Stimulated activated CD8-positive, alpha-beta memory T cell treated with anti-CD3 and anti-CD28 coated beads, Interleukin-4, amount 100 ng/mL, for 4 hours (primary cell): Measurements from ENCODE around the gene ASXL1.
"Not testable (repeated sequence)": the region's sequence is repeated elsewhere in the genome, so short reads cannot be mapped to it uniquely, and the experiment has no call there.

Source experiments
- DNase-seq, 2 donors: peaks; one replicate each; pipeline ENCODE4 v3.0.0-alpha.2; 2020; ENCODE audit warnings: low read depth in 2 of 2, low spot score in 1 of 2

The ASXL1 gene

DNA sequence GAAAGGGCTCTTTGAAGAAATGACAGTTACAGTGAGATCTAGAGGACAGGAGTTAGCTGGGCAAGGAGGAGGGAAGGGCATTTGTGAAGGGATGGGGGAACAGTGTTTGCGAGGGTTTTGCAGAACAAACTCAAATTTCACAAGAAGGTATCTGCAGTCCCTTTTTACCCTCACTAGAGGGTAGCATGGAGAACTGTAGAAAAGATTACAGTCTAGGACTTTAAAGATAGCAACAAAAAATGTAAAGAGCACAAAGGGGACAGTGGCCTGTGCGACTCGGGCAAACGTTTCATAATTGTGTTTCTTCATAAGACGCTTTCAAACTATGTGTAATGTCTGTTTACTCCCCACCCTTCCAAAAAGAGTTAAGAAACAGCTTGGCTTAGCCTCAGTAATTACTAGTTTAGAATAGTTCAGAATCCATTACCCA is 21.2 kb upstream of the ASXL1 start:
- DNase-seq: no peak

- no peak for DNase-seq
These were observed 20.0 kb upstream of the ASXL1 start for GRCh38 chr20:32337937-32338661.

DNA sequence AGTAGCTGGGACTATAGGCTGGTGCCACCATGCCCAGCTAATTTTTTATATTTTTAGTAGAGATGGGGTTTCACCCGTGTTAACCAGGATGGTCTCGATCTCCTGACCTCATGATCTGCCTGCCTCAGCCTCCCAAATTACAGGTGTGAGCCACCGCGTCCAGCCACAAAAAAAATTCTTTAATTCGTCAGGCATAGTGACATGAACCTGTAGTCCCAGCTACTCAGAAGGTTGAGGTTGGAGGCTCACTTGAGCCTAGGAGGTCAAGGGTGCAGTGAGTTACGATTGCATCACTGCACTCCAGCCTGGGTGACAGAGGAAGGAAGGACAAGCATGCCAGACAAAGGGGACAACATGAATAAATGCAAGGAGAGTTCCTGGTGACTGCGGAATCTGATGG is 19.5 kb upstream of the ASXL1 start:
- DNase-seq: no peak

GRCh38 chr20:32339116-32339515 is 19.0 kb upstream of the ASXL1 start:
- DNase-seq: no peak

DNA sequence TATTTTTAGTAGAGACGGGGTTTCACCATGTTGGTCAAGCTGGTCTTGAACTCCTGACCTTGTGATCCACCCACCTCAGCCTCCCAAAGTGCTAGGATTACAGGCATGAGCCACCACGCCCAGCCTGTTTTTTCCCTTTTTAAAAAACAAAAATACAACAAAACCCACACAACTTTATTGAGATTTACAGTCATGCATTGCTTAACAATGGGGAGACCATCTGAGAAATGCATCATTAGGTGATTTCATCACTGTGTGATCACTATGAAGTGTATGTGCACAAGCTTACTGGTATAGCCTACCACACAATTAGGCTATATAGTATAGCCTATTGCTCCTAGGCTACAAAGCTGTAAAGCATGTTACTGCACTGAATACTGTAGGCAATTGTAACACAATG is 17.1 kb upstream of the ASXL1 start:
- not testable (repeated sequence) for DNase-seq

- no peak for DNase-seq
These were observed 14.7 kb upstream of the ASXL1 start for GRCh38 chr20:32343439-32343838.

GRCh38 chr20:32344835-32345506 is 13.2 kb upstream of the ASXL1 start:
- no peak for DNase-seq

DNA sequence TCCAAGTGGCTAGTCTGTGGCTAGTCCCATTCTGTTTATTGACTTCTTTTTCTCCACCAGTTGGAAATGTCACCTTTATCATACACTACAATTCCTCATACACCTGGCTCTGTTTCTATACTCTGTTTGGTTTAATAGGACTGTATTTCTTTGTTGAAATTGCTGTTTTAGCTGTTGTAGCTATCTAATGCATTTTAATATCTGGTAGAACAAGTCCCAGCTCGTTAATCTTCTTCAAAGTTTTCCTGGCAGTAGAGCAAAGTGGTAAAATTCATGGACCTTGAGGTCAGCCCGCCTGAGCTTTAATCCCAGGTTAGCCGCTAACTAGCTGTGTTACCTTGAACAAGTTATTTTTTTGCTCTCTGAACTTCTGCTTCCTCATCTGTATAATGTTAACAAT is 9.9 kb upstream of the ASXL1 start:
- no peak for DNase-seq

- DNase-seq: no peak
These were observed 7.7 kb upstream of the ASXL1 start for GRCh38 chr20:32350421-32350820.

- no peak for DNase-seq
These were observed 5.9 kb upstream of the ASXL1 start for GRCh38 chr20:32352121-32352720.

DNA sequence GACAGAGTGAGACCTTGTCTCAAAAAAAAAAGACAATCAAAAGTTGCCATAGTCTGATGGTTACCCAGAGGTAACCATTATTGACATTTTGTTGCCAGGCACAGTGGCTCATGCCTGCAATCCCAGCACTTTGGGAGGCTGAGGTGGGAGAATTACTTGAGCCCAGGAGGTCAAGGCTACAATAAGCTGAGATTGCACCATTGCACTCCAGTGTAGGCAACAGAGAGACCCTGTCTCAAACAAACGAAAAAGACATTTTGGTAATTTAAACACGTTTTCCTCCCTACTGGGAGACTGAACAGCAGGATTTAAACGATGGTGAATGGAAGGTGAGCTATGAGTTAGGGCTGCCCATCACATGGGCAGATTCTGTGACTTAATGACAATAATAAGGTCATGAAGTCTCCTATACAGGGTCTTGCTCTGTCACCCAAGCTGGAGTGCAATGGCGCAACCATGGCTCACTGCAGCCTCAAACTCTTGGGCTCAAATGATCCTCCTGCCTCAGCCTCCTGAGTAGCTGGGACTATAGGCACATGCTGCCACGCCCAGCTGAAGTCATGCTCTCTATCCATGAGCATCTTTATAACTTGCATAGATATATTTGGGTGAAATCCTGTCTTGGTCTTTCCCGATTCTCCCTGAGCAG is 4.2 kb upstream of the ASXL1 start:
- no peak for DNase-seq

DNA sequence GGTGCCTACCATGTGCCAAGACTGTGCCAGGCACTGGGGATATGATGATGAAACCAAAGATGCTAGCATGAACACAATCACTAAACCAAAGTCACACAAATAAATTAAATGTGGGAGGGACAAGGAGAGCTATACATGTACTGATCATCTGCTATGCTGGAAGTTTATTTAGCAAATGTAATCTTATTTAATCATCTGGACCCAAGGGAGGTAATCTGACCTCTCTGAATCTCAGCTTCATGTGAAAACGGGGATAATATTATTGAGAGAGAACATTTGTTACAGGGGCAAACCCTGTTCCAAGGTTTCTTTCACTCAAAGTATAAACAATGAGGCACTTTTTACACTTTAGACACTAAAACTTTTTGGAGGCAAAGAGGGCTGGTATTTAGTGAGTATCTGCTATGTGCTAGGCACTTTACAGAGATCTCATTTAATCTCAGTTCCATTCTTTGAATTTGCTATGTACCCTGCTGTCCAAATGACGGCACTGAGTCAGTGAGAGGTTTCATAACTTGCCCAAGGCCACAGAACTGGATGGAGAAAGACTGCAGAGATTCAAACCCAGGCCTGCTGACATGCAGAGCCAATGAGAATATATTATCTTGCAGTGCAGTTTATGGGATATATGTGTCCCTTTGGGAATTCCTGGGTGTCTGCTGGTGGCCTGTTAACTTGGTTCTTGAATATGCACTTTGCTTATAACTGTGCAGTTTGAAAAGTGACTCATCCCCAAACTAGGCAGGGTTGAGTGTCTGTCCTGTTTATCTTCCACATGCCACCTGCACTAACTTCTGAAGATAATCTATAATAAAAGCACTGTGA is 3.3 kb upstream of the ASXL1 start:
- DNase-seq: no peak

GRCh38 chr20:32355417-32355841 is 2.7 kb upstream of the ASXL1 start:
- no peak for DNase-seq

DNA sequence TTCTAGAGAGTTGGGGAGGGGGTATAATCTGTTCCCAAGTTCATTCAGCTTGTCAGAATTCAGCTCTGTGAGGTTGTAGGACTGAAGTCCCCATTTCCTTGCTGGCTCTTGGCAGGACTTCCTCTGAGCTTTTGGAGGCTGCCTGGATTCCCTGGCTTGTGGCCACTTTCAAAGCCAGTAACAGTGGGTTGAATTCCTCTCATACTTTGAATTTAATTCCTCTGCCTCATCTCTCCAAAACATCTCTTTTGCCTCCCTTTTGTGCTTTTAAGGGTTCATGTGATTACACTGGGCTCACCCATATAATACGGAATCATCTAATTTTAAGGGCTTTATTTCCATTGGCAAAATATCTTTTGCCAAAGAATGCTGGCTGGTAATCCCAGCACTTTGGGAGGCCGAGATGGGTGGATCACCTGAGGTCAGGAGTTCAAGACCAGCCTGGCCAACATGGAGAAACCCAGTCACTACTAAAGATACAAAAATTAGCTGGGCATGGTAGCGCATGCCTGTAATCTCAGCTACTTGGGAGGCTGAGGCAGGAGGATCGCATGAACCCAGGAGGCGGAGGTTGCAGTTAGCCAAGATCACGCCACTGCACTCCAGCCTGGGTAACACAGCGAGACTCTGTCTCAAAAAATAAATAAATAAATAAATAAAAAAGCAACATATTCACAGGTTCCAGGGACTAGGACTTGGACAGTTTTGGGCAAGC is 2.1 kb upstream of the ASXL1 start:
- not testable (repeated sequence) for DNase-seq

DNA sequence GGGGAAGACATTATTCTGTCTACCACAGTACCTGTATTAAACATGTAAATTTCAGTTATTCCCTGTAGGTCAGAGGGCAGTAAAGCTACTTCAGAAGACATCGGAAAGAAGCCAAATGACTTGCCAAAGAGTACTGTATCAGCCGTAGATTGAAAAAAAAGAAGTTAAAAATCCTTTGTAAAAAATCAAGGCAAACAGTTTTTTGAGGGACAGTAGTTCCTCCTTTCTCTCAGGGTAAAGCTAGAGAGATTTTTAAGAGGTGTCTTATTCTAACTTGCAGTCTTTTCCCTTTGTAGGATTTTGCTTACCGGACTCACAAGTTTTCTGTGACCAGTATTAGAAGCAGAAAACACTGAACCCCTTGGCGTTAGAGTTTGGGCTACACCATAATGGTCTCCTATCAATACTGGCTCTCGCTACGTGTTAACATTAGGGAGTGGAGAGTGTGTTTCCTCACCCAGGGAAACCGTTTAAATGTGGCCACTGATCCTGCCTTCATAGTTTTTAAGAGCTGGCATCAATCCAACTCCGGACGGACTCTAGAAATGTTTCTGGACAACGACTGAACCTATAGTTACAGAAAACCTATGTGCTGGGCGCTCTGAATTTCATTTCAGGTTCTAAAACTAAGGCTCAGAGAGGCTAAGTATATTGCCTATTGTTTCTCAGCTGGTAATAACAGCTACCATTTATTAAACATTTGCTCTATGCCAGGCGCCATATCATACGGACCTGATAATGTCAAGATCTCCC is 1.3 kb upstream of the ASXL1 start:
- no peak for DNase-seq

DNA sequence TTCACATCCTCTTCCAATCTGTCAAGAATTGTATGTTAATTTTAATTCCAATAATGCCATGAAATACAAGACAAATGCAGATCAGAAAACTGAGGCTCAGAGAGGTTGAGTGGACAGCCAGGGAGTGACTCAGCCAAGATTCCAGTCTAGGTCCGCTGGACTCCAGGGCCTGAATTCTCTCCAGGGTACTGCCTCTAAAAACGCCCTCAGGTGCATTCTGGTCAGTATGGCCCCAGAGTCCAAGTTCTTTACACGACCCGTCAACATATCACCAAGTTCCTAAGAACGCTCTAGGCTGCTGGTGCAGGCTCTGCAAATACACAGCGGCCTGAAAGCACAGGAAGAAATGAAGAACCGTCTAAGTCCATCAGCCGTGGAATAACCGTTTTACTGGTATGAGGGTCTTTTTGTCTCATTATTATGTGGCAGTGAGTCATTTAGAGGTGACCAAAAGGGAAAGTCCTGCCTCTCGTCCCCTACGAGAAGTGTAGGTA is 709 bp upstream of the ASXL1 start:
- no peak for DNase-seq

GRCh38 chr20:32358632-32358882 is 426 bp downstream of the ASXL1 start:
- no peak for DNase-seq

DNA sequence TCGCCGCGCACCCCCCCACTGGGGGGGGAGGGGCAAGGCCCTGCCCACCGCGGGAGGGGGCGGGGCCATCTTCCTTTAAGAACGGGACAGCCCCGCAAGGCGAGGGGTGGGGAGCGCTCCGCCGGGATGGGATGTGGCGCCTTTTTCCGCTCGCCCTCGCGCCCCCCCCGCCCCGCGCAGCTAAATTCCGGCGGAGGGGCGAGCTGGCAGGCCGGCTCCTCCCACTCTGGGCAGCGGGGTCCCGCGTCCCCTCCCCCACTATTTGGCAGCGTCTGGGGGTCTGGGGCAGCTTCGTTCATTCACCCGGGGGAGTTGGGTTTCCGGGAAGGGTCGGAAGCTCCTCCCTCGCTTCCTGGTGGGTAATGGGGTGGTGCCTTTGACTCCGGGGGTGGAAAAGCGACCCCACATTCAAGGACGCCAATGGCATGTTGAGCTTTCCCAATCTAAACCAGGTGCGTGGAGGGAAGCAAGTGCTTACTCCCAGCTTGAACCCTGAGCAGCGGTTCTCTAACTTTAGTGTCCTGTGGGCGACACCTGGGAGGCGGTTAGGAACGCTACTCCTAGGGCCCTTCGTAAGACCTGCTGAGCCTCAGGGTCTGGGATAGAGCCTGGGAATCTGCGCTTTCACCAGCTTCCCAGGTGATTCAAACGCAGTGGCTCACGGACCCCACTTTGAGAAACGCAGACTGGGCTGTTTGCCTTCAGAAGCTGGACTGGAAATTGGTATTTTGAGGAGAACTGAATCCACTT is 927 bp downstream of the ASXL1 start:
- DNase-seq: peak; percentile 40 to 52
